Dendritic cell treated with granulocyte-macrophage colony-stimulating factor and Interleukin-4, amounts not matched to agents 40 ng/mL and 50 ng/mL, for 4 days (primary cell): ENCODE results near the gene AFDN.

Source experiments
- H3K27ac Mint-ChIP-seq: one replicate; pipeline ENCODE4 v1.8.0; 2022; ENCODE audit warnings: mild to moderate bottlenecking, mixed read lengths
- H3K27me3 Mint-ChIP-seq: one replicate; pipeline ENCODE4 v1.8.0; 2022; ENCODE audit warnings: mild to moderate bottlenecking, mixed read lengths
- H3K36me3 Mint-ChIP-seq: one replicate; pipeline ENCODE4 v1.8.0; 2022; ENCODE audit warnings: low read depth, mixed read lengths
- H3K4me1 Mint-ChIP-seq: one replicate; pipeline ENCODE4 v1.8.0; 2022; ENCODE audit warnings: low read depth, mixed read lengths
- H3K4me3 Mint-ChIP-seq: one replicate; pipeline ENCODE4 v1.8.0; 2022; ENCODE audit warnings: mild to moderate bottlenecking, moderate library complexity, mixed read lengths
- H3K9me3 Mint-ChIP-seq: one replicate; pipeline ENCODE4 v1.8.0; 2022; ENCODE audit warnings: mixed read lengths
- intact Hi-C: fragments of 100-400 bp; cut with micrococcal nuclease; formaldehyde crosslinking; loops from one replicate; pipeline ENCODE4 v1.15.0; 2022

Gene AFDN

DNA sequence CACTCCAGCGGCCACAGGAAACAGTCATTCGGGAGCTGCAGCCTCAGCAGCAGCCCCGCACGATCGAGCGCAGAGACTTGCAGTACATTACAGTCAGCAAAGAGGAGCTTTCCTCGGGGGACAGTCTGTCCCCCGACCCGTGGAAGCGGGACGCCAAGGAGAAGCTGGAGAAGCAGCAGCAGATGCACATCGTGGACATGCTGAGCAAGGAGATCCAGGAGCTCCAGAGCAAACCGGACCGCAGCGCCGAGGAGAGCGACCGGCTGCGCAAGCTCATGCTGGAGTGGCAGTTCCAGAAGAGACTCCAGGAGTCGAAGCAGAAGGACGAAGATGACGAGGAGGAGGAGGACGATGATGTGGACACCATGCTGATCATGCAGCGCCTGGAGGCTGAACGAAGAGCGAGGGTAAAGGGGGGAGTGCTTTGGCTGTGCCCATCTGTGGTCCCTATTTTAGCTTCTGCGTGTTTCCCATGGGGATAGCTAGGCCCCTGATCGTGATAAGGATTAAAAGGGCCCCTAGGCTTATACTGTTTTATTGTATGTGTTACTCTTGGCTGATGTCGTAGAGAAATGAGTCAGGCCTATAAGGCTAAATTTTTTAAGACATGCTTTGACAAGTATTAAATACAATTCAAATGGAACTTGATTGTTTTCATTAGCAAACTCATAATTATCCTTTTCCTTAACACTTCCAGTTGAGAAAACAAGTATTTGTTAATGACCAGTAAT, 125.2 kb downstream of the AFDN start:
- no peak overlapping the region for H3K4me3 Mint-ChIP-seq
- peaks cover 40% of the 10 kb centered on the region for H3K36me3 Mint-ChIP-seq
- no peaks in the 10 kb centered on the region for H3K9me3 Mint-ChIP-seq
- H3K4me1 Mint-ChIP-seq = no peaks in the 10 kb centered on the region
- no peaks in the 10 kb centered on the region for H3K27me3 Mint-ChIP-seq
- intact Hi-C loops = no loop called here
- no peak overlapping the region for H3K27ac Mint-ChIP-seq

DNA sequence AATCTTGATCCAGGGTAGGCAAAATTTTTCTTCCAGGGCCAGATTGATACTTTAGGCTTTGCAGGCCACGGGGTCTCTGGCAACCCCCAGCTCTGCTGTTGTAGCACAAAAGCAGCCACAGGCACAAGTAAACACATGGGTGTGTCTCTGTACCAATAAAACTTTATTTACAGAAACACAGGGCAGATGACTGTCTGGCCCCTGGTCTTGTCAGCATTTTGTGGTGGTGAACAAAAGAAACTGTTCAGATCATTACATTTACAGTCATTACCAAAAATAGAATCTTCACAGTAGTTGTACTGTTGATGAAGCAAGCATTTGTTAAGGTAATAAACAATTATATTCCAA, 125.8 kb downstream of the AFDN start:
- intact Hi-C loops = no loop called here
- H3K4me1 Mint-ChIP-seq = no peaks in the 10 kb centered on the region
- H3K27me3 Mint-ChIP-seq = no peaks in the 10 kb centered on the region
- no peak overlapping the region for H3K27ac Mint-ChIP-seq
- peaks cover 40% of the 10 kb centered on the region for H3K36me3 Mint-ChIP-seq
- H3K4me3 Mint-ChIP-seq = no peak overlapping the region
- no peaks in the 10 kb centered on the region for H3K9me3 Mint-ChIP-seq

GRCh38 chr6:167953551-167953950, 126.8 kb downstream of the AFDN start:
- Mint-ChIP-seq H3K27ac (no peak overlapping the region), H3K27me3 (no peaks in the 10 kb centered on the region), H3K9me3 (no peaks in the 10 kb centered on the region), H3K36me3 (peaks cover 32% of the 10 kb centered on the region), H3K4me1 (no peaks in the 10 kb centered on the region), H3K4me3 (no peak overlapping the region)
- intact Hi-C loops = no loop called here

DNA sequence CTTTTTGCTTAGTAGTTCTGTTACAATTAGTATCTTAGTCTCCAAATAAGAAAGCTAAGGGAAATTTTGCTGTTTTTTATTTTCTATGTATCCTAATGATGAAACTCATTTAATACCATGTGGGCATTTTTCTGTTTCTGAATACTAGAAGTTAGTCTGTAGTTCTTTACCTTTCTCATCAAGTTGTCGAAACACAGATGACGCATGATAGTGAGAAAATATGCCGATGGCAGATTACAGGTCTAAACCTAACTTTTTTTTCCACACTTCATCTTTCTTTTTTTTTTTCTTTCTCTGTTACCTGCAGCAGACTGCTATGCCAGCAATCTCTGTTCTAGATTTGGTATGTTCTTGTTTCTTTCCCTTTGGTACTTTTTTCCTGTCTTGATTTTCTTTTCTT, 127.4 kb downstream of the AFDN start:
- H3K4me3 Mint-ChIP-seq = no peak overlapping the region
- peaks cover 26% of the 10 kb centered on the region for H3K36me3 Mint-ChIP-seq
- H3K9me3 Mint-ChIP-seq = no peaks in the 10 kb centered on the region
- intact Hi-C loops = no loop called here
- H3K4me1 Mint-ChIP-seq = no peaks in the 10 kb centered on the region
- H3K27ac Mint-ChIP-seq = no peak overlapping the region
- H3K27me3 Mint-ChIP-seq = no peaks in the 10 kb centered on the region

- H3K4me1 Mint-ChIP-seq = no peaks in the 10 kb centered on the region
- intact Hi-C loops = no loop called here
- no peaks in the 10 kb centered on the region for H3K9me3 Mint-ChIP-seq
- peaks cover 7% of the 10 kb centered on the region for H3K36me3 Mint-ChIP-seq
- no peak overlapping the region for H3K4me3 Mint-ChIP-seq
- H3K27me3 Mint-ChIP-seq = no peaks in the 10 kb centered on the region
- no peak overlapping the region for H3K27ac Mint-ChIP-seq
These were observed 129.8 kb downstream of the AFDN start for GRCh38 chr6:167956491-167956890.

DNA sequence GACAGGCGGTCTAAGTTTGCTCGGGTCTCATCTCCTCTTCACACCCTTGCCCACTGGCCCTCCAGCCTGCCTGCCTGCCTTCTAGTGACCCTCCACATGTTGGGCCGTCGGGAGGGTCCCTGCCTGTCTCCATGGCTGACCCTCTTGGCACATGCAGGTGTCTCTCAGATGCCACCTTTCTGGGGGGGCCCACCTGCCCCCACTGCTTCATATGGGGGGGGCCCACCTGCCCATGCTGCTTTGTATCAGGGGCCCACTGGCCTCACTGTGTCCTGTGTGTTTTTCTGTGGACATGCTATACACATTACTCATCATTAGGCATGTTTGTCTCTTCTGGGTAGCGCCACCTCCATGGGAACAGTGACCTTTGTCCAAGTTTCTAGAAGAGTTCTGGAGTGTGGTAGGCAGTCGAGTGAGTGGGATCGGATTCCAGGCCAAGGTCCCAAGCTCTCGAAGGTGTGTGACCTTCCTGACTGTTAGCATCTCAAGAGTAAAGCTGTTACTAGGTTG, 130.3 kb downstream of the AFDN start:
- no peak overlapping the region for H3K27ac Mint-ChIP-seq
- no peaks in the 10 kb centered on the region for H3K9me3 Mint-ChIP-seq
- no peak overlapping the region for H3K4me3 Mint-ChIP-seq
- intact Hi-C loops = no loop called here
- no peaks in the 10 kb centered on the region for H3K27me3 Mint-ChIP-seq
- H3K36me3 Mint-ChIP-seq = peaks cover 2% of the 10 kb centered on the region
- H3K4me1 Mint-ChIP-seq = no peaks in the 10 kb centered on the region

DNA sequence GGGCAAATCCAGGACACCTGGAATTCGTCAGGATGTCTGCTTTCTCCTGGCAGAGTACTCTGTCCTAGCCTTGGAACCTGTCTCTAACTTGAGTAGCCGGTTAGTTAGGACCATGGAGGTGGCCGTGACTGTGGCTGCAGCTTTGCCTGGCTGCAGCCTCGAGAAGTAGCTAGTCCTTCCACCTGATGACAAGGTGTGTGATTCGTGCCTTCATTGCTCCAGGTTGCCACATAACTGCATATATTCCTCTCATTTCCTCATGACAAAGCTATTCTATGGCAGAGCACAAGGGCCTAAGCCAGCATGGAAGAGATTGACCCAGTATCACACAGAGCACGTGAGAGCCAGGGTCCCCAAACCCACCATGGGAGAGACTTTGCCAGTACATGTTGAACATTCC, 130.9 kb downstream of the AFDN start:
- peaks cover 7% of the 10 kb centered on the region for H3K36me3 Mint-ChIP-seq
- no peaks in the 10 kb centered on the region for H3K9me3 Mint-ChIP-seq
- no peak overlapping the region for H3K27ac Mint-ChIP-seq
- no peaks in the 10 kb centered on the region for H3K27me3 Mint-ChIP-seq
- no peak overlapping the region for H3K4me3 Mint-ChIP-seq
- intact Hi-C loops = no loop called here
- H3K4me1 Mint-ChIP-seq = no peaks in the 10 kb centered on the region

- Mint-ChIP-seq H3K4me3 (no peak overlapping the region), H3K27me3 (no peaks in the 10 kb centered on the region), H3K36me3 (peaks cover 7% of the 10 kb centered on the region), H3K27ac (no peak overlapping the region), H3K9me3 (no peaks in the 10 kb centered on the region), H3K4me1 (no peaks in the 10 kb centered on the region)
- intact Hi-C loops = no loop called here
These were observed 133.9 kb downstream of the AFDN start for GRCh38 chr6:167960579-167960978.

DNA sequence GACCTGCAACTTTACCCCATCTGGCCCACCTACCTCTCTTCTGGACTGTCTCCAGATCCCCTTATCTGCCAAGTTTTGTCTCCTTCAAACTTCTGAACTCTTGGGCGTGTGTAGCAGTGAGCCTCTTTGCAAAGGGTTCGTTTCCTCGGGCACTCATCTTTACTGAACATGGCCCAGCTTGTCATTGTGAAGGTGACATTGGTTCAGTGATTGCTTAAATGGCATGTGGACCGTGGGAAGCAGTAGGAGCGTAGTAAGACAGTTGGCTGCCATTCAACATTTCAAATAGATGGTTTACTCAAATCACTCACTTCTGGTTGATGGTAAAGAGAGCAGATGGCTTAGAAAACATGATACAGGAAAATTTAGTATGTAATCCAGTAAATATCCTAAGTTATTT, 136.0 kb downstream of the AFDN start:
- no peaks in the 10 kb centered on the region for H3K27me3 Mint-ChIP-seq
- H3K9me3 Mint-ChIP-seq = no peaks in the 10 kb centered on the region
- H3K4me1 Mint-ChIP-seq = no peaks in the 10 kb centered on the region
- H3K27ac Mint-ChIP-seq = no peak overlapping the region
- no peak overlapping the region for H3K4me3 Mint-ChIP-seq
- peaks cover 23% of the 10 kb centered on the region for H3K36me3 Mint-ChIP-seq
- intact Hi-C loops = no loop called here

DNA sequence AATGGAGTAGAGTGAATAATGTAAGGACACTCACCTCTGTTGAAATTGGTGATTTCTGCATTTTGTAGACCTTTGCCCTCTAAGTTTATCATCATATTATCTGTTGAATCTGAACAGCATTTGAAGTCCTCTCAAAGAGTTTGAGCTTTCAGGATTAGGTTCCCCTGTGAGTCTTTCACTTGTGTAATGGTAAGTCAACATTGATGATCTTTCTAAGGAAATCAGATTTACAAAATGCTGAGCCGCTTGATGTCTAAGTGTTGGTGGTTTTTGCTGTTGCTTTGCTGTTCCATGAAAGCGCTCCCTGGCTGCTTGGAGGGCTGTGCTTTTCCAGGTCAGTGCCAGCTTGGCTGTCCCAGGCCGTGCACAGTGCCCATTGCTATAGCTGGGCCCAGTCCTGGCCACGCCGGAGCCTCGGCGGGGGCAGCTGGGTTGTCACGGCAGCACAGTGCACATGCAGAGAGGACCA, 136.9 kb downstream of the AFDN start:
- intact Hi-C loops = no loop called here

GRCh38 chr6:167965592-167966539, 139.2 kb downstream of the AFDN start:
- Mint-ChIP-seq H3K27ac (no peak overlapping the region), H3K4me3 (no peak overlapping the region), H3K27me3 (no peaks in the 10 kb centered on the region), H3K36me3 (peaks cover 24% of the 10 kb centered on the region), H3K4me1 (no peaks in the 10 kb centered on the region), H3K9me3 (no peaks in the 10 kb centered on the region)
- intact Hi-C loops = no loop called here

More for the DNA sequence above, 136.9 kb downstream of the AFDN start:
- no peak overlapping the region for H3K4me3 Mint-ChIP-seq
- no peaks in the 10 kb centered on the region for H3K27me3 Mint-ChIP-seq
- H3K27ac Mint-ChIP-seq = no peak overlapping the region
- no peaks in the 10 kb centered on the region for H3K4me1 Mint-ChIP-seq
- no peaks in the 10 kb centered on the region for H3K9me3 Mint-ChIP-seq
- H3K36me3 Mint-ChIP-seq = peaks cover 24% of the 10 kb centered on the region

GRCh38 chr6:167966540-167966905, 139.8 kb downstream of the AFDN start:
- intact Hi-C loops = no loop called here
- Mint-ChIP-seq H3K36me3 (peaks cover 24% of the 10 kb centered on the region), H3K9me3 (no peaks in the 10 kb centered on the region), H3K27ac (no peak overlapping the region), H3K27me3 (no peaks in the 10 kb centered on the region), H3K4me3 (no peak overlapping the region), H3K4me1 (no peaks in the 10 kb centered on the region)

GRCh38 chr6:167968091-167968490, 141.4 kb downstream of the AFDN start:
- Mint-ChIP-seq H3K27ac (no peak overlapping the region), H3K36me3 (peaks cover 17% of the 10 kb centered on the region), H3K4me3 (no peak overlapping the region), H3K9me3 (no peaks in the 10 kb centered on the region), H3K27me3 (no peaks in the 10 kb centered on the region), H3K4me1 (no peaks in the 10 kb centered on the region)
- intact Hi-C loops = no loop called here

GRCh38 chr6:167970230-167970629, 143.5 kb downstream of the AFDN start:
- Mint-ChIP-seq H3K36me3 (peaks cover 17% of the 10 kb centered on the region), H3K4me3 (no peak overlapping the region), H3K27me3 (no peaks in the 10 kb centered on the region), H3K4me1 (no peaks in the 10 kb centered on the region), H3K27ac (no peak overlapping the region), H3K9me3 (no peaks in the 10 kb centered on the region)
- intact Hi-C loops = no loop called here
